Epithelial cell of esophagus (primary cell): Measurements from ENCODE around the gene SMIM20.
A peak's percentile ranks its signal among the peaks of the same experiment; 100 is the strongest.
"Not testable (repeated sequence)": the region's sequence is repeated elsewhere in the genome, so short reads cannot be mapped to it uniquely, and the experiment has no call there.

Experiments
- DNase-seq: peaks from one replicate; pipeline ENCODE4 v3.0.0; 2010; ENCODE audit warnings: low read depth
- H3K4me3 ChIP-seq: 2 replicates; pipeline ENCODE4 v1.5.1; 2011; ENCODE audit warnings: mild to moderate bottlenecking, low read length, control low read depth
- CTCF ChIP-seq: IDR thresholded peaks from 2 replicates; pipeline ENCODE4 v1.5.1; 2011; ENCODE audit warnings: low read depth, mild to moderate bottlenecking, low read length, control low read depth, inconsistent platforms; ENCODE audit not compliant: insufficient read depth; ENCODE audit errors: missing control alignments

The SMIM20 gene

GRCh38 chr4:25913851-25914669, at the start of gene SMIM20:
Gene SMIM20, plus strand, starts transcription at chr4:25914220. Its CDS starts 94 bp downstream, at chr4:25914314.
- TF ChIP-seq CTCF = no peak
- H3K4me3 ChIP-seq = peak within 1 kb of the TSS; percentile 88
- DNase-seq = peak; percentile 88

GRCh38 chr4:25865586-25865985, 48.4 kb upstream of the SMIM20 start:
- H3K4me3 ChIP-seq = no peak overlapping the region
- DNase-seq = peak; percentile 99

GRCh38 chr4:25866401-25866800, 47.6 kb upstream of the SMIM20 start:
- H3K4me3 ChIP-seq, DNase-seq: not testable (repeated sequence)

More at GRCh38 chr4:25865586-25865985, 48.4 kb upstream of the SMIM20 start:
- no peak for TF ChIP-seq CTCF

GRCh38 chr4:25867781-25868294, 46.2 kb upstream of the SMIM20 start:
- TF ChIP-seq CTCF = no peak
- no peak overlapping the region for H3K4me3 ChIP-seq
- no peak for DNase-seq

GRCh38 chr4:25870081-25870480, 43.9 kb upstream of the SMIM20 start:
- no peak for TF ChIP-seq CTCF
- no peak overlapping the region for H3K4me3 ChIP-seq
- no peak for DNase-seq

GRCh38 chr4:25872851-25873631, 41.0 kb upstream of the SMIM20 start:
- no peak for DNase-seq
- no peak for TF ChIP-seq CTCF

GRCh38 chr4:25873632-25874129, 40.3 kb upstream of the SMIM20 start:
- DNase-seq = no peak
- no peak overlapping the region for H3K4me3 ChIP-seq
- TF ChIP-seq CTCF = no peak

More at GRCh38 chr4:25872851-25873631, 41.0 kb upstream of the SMIM20 start:
- no peak overlapping the region for H3K4me3 ChIP-seq
